Mucosa of rectum (tissue), 2 donors: ENCODE data around the gene BCL3.

Source experiments
- H3K27ac ChIP-seq, 2 donors: one replicate each; pipeline ENCODE4 v1.7.0; 2013; ENCODE audit warnings: inconsistent platforms in 2 of 2, low read depth in 2 of 2, low read length in 2 of 2
- H3K27me3 ChIP-seq, 2 donors: one replicate each; pipeline ENCODE4 v1.7.0; 2013; ENCODE audit warnings: low read length in 2 of 2; ENCODE audit not compliant: control insufficient read depth in 2 of 2, insufficient read depth in 2 of 2
- H3K36me3 ChIP-seq, 2 donors: one replicate each; pipeline ENCODE4 v1.7.0; 2013; ENCODE audit warnings: low read length in 2 of 2; ENCODE audit not compliant: control insufficient read depth in 2 of 2, insufficient read depth in 2 of 2
- H3K4me1 ChIP-seq, 2 donors: one replicate each; pipeline ENCODE4 v1.7.0; 2013; ENCODE audit warnings: low read length in 2 of 2, mild to moderate bottlenecking in 1 of 2; ENCODE audit not compliant: control insufficient read depth in 2 of 2, insufficient read depth in 2 of 2
- H3K4me3 ChIP-seq, 2 donors: one replicate each; pipeline ENCODE4 v1.7.0; 2013; ENCODE audit warnings: low read length in 2 of 2
- H3K9ac ChIP-seq, 2 donors: one replicate each; pipeline ENCODE4 v1.7.0; 2013; ENCODE audit warnings: low read length in 2 of 2, low read depth in 1 of 2, mild to moderate bottlenecking in 1 of 2
- H3K9me3 ChIP-seq, 2 donors: one replicate each; pipeline ENCODE4 v1.7.0; 2013; ENCODE audit warnings: low read length in 2 of 2; ENCODE audit not compliant: control insufficient read depth in 2 of 2
- donor health status: healthy.
- donor health status: Normal muscosa, but diverticular disease.

Gene BCL3

DNA sequence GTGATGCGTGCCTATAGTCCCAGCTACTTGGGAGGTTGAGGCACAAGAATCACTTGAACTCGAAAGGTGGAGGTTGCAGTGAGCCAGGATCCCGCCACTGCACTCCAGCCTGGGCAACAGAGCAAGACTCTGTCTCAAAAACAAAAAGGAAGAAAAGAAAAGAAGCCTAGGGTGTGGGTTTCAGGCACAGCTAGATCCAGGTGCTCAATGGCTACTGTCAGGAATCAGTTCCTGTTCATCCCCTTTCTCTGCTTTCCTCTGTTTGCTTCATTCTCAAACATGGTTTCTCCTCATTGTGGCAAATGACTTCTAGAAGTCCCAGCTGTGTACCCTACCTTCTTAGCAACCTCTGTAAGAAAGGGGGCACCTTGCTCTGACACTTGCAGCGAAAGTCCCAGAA lies 35.0 kb downstream of the BCL3 start:
- peaks cover 4 to 12% of the 10 kb centered on the region in 2 donors for H3K36me3 ChIP-seq
- no peak overlapping the region for H3K27ac ChIP-seq
- peaks cover 3 to 12% of the 10 kb centered on the region in 2 donors for H3K4me1 ChIP-seq
- no peaks in the 10 kb centered on the region for H3K27me3 ChIP-seq
- no peak overlapping the region for H3K4me3 ChIP-seq
- no peaks in the 10 kb centered on the region for H3K9me3 ChIP-seq
- H3K9ac ChIP-seq = no peak overlapping the region

DNA sequence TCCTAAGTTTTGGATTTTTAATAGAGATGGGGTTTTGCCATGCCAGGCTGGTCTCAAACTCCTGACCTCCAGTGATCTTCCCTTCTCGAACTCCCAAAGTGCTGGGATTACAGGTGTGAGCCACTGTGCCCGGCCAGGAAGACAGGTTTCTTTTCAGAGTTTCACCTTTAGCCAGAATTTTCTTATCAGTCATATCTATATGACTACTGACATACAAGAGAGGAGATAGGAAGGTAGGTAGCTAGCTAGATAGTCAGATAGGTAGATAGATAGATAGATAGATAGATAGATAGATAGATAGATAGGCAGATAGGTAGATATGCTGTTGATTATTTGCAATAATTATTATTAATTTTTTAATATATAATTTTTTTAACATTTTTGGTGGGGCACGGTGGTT lies 36.8 kb downstream of the BCL3 start:
- H3K9ac ChIP-seq = no peak overlapping the region
- H3K4me1 ChIP-seq = peaks cover 3 to 7% of the 10 kb centered on the region in 2 donors
- peaks cover 12 to 16% of the 10 kb centered on the region in 2 donors for H3K36me3 ChIP-seq
- no peak overlapping the region for H3K4me3 ChIP-seq
- no peaks in the 10 kb centered on the region for H3K27me3 ChIP-seq
- no peaks in the 10 kb centered on the region for H3K9me3 ChIP-seq
- no peak overlapping the region for H3K27ac ChIP-seq

DNA sequence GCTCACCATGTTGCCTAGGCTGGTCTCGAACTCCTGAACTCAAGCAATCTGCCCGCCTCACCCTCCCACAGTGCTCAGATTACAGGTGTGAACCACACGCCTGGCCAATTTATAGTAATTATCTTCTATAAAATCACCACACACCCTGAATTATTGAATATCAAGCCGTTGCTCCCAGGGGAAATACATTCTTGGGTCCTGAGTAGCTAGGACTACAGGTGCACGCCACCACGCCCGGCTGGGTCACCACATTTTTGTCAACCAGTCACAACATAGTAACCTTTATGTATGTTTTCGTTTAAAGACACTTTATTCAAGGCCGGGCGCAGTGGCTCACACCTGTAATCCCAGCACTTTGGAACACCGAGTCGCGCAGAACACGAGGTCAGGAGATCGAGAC lies 37.5 kb downstream of the BCL3 start:
- Histone ChIP-seq H3K9ac (no peak overlapping the region), H3K36me3 (peaks cover 13 to 15% of the 10 kb centered on the region in 2 donors), H3K27me3 (no peaks in the 10 kb centered on the region), H3K27ac (no peak overlapping the region), H3K4me3 (no peak overlapping the region), H3K4me1 (peaks cover 2% of the 10 kb centered on the region in 2 donors), H3K9me3 (no peaks in the 10 kb centered on the region)

DNA sequence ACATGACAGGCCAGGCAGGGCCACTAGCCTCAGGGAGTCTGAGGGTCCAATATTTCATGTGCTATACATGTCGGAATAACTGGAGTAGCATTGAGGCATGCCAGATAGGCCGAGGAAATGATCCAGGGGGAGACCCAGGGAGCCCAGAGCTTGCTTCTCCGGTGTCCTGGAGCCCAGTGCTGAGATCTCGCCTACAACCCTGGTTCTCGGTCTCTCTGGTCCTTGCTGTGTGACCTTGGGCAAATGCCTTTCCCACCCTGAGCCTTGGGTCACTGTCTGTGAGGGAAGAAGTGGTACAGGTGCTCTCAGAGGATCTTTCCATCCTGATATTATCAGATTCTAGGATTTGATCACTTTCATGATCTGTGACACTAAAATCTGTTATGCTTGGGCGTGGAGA lies 40.5 kb downstream of the BCL3 start:
- Histone ChIP-seq H3K9ac (no peak overlapping the region), H3K27ac (no peak overlapping the region), H3K36me3 (peaks cover 16 to 19% of the 10 kb centered on the region in 2 donors), H3K9me3 (no peaks in the 10 kb centered on the region), H3K27me3 (no peaks in the 10 kb centered on the region), H3K4me3 (no peak overlapping the region), H3K4me1 (no peaks in the 10 kb centered on the region)

- Histone ChIP-seq H3K9me3 (no peaks in the 10 kb centered on the region), H3K4me3 (no peak overlapping the region), H3K27me3 (no peaks in the 10 kb centered on the region), H3K27ac (no peak overlapping the region), H3K9ac (no peak overlapping the region), H3K4me1 (no peaks in the 10 kb centered on the region), H3K36me3 (peaks cover 17 to 21% of the 10 kb centered on the region in 2 donors)
Measured at GRCh38 chr19:44789943-44790483, 41.5 kb downstream of the BCL3 start.

DNA sequence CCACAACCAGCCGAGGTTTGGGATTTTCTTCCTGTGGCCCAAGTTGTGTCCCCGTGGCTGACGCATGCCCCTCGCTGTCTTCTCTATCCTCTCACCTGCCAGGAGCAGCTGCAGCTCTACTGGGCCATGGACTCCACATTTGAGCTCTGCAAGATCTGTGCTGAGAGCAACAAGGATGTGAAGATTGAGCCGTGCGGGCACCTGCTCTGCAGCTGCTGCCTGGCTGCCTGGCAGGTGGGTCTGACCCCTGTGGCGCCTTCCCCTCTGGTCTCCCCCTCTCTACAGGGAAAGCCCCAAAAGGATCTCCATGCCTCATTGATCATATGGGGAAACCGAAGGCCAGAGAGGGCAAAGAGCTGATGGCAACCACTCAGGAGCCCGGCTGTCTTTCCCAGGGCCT lies 43.8 kb downstream of the BCL3 start:
- Histone ChIP-seq H3K4me3 (no peak overlapping the region), H3K27me3 (no peaks in the 10 kb centered on the region), H3K36me3 (peaks cover 21 to 25% of the 10 kb centered on the region in 2 donors), H3K9ac (no peak overlapping the region), H3K4me1 (no peaks in the 10 kb centered on the region), H3K27ac (no peak overlapping the region), H3K9me3 (no peaks in the 10 kb centered on the region)

DNA sequence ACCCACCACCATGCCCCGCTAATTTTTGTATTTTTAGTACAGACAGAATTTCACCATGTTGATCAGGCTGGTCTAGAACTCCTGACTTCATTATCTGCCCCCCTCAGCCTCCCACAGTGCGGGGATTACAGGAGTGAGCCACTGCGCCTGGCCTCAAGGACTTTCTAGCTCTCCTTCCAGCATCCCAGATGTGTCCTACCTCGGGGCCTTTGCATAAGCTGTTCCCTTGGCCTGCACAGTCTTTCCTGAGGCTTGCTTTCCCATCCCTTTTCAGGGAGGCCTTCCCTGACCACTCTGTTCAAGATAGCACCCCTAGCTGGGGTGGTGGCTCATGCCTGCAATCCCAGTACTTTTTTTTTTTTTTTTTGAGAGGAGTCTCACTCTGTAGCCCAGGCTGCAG lies 46.1 kb downstream of the BCL3 start:
- Histone ChIP-seq H3K9me3 (no peaks in the 10 kb centered on the region), H3K27me3 (no peaks in the 10 kb centered on the region), H3K9ac (no peak overlapping the region), H3K27ac (no peak overlapping the region), H3K4me1 (no peaks in the 10 kb centered on the region), H3K36me3 (peaks cover 20 to 27% of the 10 kb centered on the region in 2 donors), H3K4me3 (no peak overlapping the region)

- no peak overlapping the region for H3K27ac ChIP-seq
Measured at GRCh38 chr19:44795398-44795987, 47.0 kb downstream of the BCL3 start.

DNA sequence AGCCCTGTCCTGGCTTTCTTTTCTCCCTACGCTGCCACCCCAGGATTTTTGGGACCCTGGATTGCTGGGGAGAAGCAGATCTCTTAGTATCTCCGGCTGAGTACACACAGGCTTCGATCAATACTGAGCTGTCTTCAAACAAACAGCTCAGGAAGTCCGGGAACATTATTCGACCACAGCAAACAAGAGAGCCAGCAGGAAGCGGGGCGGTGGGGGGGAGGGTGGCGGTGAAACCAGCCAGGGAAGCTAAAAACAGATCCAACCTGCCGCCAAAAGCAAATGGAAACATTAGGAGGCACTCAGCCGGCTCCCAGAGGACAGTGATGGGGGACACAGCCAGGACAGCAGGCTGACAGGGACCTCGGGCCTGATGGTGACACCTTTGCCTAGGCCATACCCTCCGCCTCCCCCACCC lies 48.2 kb downstream of the BCL3 start:
- Histone ChIP-seq H3K9me3 (no peaks in the 10 kb centered on the region), H3K27me3 (no peaks in the 10 kb centered on the region), H3K4me1 (no peaks in the 10 kb centered on the region), H3K9ac (no peak overlapping the region), H3K27ac (no peak overlapping the region), H3K36me3 (peaks cover 13 to 27% of the 10 kb centered on the region in 2 donors), H3K4me3 (no peak overlapping the region)

More at GRCh38 chr19:44795398-44795987, 47.0 kb downstream of the BCL3 start:
- no peak overlapping the region for H3K4me3 ChIP-seq
- H3K27me3 ChIP-seq = no peaks in the 10 kb centered on the region
- no peaks in the 10 kb centered on the region for H3K4me1 ChIP-seq
- H3K9me3 ChIP-seq = no peaks in the 10 kb centered on the region
- peaks cover 14 to 27% of the 10 kb centered on the region in 2 donors for H3K36me3 ChIP-seq
- H3K9ac ChIP-seq = no peak overlapping the region

DNA sequence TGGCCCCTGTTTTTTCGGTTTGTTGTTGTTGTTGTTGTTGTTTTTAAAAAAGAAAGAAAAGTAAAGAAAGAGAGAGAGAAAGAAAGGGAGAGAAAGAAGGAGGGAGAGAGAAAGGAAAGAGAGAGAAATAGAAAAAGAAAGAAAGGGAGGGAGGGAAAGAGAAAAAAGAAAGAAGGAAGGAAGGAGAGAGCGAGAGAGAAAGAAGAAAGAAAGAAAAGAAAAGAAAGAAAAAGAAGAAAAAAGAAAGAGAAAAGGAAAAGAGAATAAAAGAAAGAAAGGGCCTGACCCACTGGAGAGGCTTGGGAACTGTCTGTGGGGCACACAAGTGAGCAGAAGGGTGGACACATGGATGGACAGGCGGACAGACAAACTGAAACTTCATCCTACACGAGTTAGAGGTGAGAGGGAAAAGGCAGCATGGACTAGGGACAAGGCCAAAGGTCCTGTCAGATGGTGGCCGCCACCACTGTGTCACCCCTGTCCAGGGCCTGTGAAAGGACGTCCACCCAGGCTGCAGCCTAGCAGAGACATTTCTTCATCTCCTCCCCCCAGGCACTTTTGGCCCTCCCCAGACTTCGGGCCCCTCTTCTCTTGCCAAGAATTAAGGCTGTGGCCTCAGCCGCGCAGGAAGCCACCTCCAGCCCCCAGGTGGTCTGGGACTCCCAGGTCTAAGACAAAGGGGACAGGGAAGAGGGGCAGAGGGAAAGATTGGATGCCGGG lies 51.3 kb downstream of the BCL3 start:
- H3K4me3 ChIP-seq = no peak overlapping the region
- no peaks in the 10 kb centered on the region for H3K9me3 ChIP-seq
- H3K27me3 ChIP-seq = no peaks in the 10 kb centered on the region
- no peak overlapping the region for H3K27ac ChIP-seq
- H3K36me3 ChIP-seq = peaks cover 12 to 15% of the 10 kb centered on the region in 2 donors
- H3K9ac ChIP-seq = no peak overlapping the region
- no peaks in the 10 kb centered on the region for H3K4me1 ChIP-seq
